Measurements from ENCODE around the gene NLRC5.

GRCh38 chr16:57048095-57048494 is 58.7 kb downstream of the NLRC5 start:
- no peak for TF ChIP-seq POLR2AphosphoS5 (IDR thresholded peaks at IDR 0.05; ENCODE audit: low read depth, low read length)
- TF ChIP-seq POLR2A (IDR thresholded peaks at IDR 0.05; ENCODE audit: low read depth, low read length), result no peak
- no peak for TF ChIP-seq TAF1 (IDR thresholded peaks at IDR 0.05; ENCODE audit: low read depth, low read length)
